ENCODE measurements around the gene CAPS.

GRCh38 chr19:5960005-5961001, 46.2 kb downstream of the CAPS start:
- TF ChIP-seq POLR2A (IDR thresholded peaks at IDR 0.05): no peak
- TF ChIP-seq CTCF (IDR thresholded peaks at IDR 0.05): no peak

All from body of pancreas (tissue), 4 donors.